Inferior parietal cortex (tissue), 1 donor: ENCODE measurements around the gene DNAJC24.
A peak's percentile ranks its signal among the peaks of the same experiment; 100 is the strongest.
"Not testable (repeated sequence)": the region's sequence is repeated elsewhere in the genome, so short reads cannot be mapped to it uniquely, and the experiment has no call there.

ENCODE experiments used
- DNase-seq: peaks from one replicate; pipeline ENCODE4 v3.0.0-alpha.2; 2016; ENCODE audit errors: extremely low spot score

Gene DNAJC24

GRCh38 chr11:31369348-31370329 lies at the start of gene DNAJC24, which contains the start of gene DCDC1:
DNAJC24 (plus strand) TSS chr11:31369860; CDS start chr11:31370749, 889 bp downstream.
DCDC1 (minus strand) TSS chr11:31369739; CDS start chr11:31328280, 41,459 bp downstream.
- DNase-seq = peak; percentile 95

GRCh38 chr11:31321494-31321893 lies 48.2 kb upstream of the DNAJC24 start:
- DNase-seq = not testable (repeated sequence)

- DNase-seq = no peak
Observed at GRCh38 chr11:31323145-31323544, 46.5 kb upstream of the DNAJC24 start.

- DNase-seq = no peak
Observed at GRCh38 chr11:31325160-31325559, 44.5 kb upstream of the DNAJC24 start.

GRCh38 chr11:31326470-31327148 lies 43.1 kb upstream of the DNAJC24 start:
- DNase-seq = no peak

- no peak for DNase-seq
Observed at GRCh38 chr11:31327417-31327816, 42.2 kb upstream of the DNAJC24 start.

GRCh38 chr11:31328697-31329096 lies 41.0 kb upstream of the DNAJC24 start:
- DNase-seq = no peak

- DNase-seq = no peak
Observed at GRCh38 chr11:31337806-31338205, 31.9 kb upstream of the DNAJC24 start.

GRCh38 chr11:31340903-31341572 lies 28.6 kb upstream of the DNAJC24 start:
- DNase-seq = no peak

GRCh38 chr11:31351168-31351567 lies 18.5 kb upstream of the DNAJC24 start:
- DNase-seq = no peak

GRCh38 chr11:31355131-31355530 lies 14.5 kb upstream of the DNAJC24 start:
- DNase-seq = no peak

- DNase-seq = no peak
Observed at GRCh38 chr11:31355817-31356216, 13.8 kb upstream of the DNAJC24 start.

- no peak for DNase-seq
Observed at GRCh38 chr11:31361743-31362142, 7.9 kb upstream of the DNAJC24 start.

- DNase-seq = no peak
Observed at GRCh38 chr11:31366795-31367194, 2.9 kb upstream of the DNAJC24 start.

GRCh38 chr11:31375879-31376278 lies 6.2 kb downstream of the DNAJC24 start:
- DNase-seq = no peak

- DNase-seq = no peak
Observed at GRCh38 chr11:31383116-31383515, 13.5 kb downstream of the DNAJC24 start.

GRCh38 chr11:31387379-31387778 lies 17.7 kb downstream of the DNAJC24 start:
- DNase-seq = no peak

- peak; percentile 72 for DNase-seq
Observed at GRCh38 chr11:31397239-31397834, 27.7 kb downstream of the DNAJC24 start.

GRCh38 chr11:31404614-31405013 lies 35.0 kb downstream of the DNAJC24 start:
- no peak for DNase-seq

- DNase-seq = no peak
Observed at GRCh38 chr11:31408201-31408600, 38.5 kb downstream of the DNAJC24 start.

- DNase-seq = no peak
Observed at GRCh38 chr11:31412946-31413345, 43.3 kb downstream of the DNAJC24 start.

GRCh38 chr11:31414338-31414737 lies 44.7 kb downstream of the DNAJC24 start:
- DNase-seq = no peak
